ENCODE measurements around the gene SNX8.

Gene SNX8

DNA sequence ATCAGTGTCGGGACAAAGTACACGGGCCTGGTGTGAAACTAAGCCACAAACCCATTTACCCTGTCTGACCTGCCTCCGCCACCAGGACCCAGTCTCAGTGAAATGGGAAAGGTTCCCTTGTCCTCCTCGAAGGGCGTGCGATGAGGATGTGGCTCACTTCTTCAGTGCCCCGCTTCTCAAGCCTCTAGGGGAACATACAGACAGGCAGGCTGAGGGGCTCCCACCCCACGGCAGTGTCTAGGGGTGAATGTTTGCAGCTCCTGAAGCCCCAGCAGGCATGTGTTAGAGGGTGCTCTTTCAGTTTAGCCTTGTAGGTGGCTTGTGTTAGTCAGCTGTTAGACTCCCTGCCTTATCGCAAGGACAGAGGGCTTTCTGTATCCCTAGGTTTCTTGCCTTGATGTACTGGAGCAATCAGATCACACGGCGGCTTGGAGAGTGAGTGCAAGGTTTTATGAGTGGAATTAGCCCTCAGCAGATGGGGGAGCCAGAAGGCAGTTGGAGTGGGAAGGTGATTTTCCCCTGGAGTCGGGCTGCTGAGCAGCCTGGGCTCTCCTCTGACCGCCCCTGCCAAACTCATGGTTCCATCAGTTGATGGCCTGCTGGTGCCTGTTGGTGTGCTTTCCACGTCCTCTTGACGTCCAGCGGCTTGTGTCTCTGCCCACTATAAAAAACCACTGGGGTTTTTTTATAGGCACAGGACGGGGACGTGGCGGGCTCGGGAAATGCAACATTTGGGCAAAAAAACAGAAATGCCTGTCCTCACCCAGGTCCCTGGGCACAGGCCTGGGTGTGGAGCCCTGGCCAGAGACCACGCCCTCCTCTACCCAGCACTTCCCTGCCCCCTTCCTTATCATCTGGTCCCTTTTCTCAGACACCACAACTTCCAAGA, 71.5 kb downstream of the SNX8 start:
- no peak for DNase-seq

DNA sequence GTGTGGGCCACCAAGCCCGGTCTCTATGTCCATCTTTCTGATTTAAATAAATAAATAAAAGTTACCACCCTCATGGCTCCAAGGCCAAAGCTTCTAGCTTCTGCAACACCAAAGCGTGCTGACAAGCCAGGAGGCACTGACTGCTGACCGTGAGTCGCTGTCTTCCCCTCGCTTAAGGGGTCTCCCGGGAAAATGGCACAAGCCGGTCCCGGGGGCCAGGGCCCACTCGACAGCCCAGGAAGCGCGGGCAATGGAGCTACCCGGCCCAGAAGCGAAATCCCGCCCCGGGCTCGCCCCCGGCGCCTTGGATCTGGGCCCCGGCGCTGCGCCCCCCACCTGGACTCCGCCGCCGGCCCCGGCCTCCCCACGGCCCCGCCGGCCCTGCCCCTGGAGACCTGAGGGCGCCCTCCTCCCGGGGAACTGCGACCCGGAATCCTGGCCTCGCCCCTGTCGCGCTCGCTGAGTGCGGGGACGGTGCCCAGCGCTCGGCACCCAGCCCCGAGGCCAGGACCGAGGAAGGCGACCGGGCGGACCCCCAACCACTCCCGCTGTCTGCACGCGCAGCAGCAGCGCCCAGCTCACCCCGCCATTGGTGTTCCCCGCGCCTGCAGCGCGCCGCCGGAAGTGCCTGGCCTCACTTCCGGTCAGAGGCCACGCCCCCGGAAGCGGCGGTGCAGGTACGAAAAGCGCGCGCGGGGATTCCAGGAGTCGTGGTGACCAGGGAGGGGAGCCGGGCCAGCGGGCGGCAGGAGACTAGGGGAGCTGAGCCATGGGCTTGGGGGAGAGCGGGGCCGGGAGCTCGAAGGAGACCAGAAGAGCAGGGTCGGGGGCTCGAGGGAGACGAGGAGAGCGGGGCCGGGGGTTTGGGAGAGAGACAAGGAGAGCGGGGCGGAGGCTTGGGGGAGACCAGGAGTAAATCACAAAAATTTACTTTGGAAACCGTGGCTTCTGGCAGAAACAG, 72.4 kb downstream of the SNX8 start, which contains the start of the genes MRM2 and NUDT1:
Gene MRM2, minus strand, starts transcription at position 626 of the 961 bp plus-strand sequence. Its CDS starts 36 bp downstream, at position 590.
Gene NUDT1, plus strand, starts transcription at position 647 of the 961 bp plus-strand sequence. CDS start 2,349 bp downstream, outside the sequence.
- DNase-seq: no peak

DNA sequence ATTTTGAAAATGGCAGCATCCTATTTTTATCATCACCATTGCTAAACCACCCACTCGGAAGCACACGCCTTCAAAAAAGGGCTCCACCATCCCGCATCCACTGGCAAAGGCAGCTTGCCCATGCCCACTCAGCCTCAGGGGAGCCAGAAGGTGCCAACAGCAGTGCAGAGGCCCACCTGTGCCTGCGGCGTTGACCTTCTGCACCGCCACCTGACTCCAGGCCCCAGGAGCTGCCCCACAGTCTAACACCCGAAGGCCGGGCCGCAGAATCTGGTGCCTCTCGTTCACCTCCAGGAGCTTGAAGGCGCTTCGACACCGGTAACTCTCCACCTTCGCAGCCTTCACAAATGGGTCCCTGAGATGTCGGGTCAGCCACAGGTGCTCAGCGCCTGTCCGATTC, 75.0 kb downstream of the SNX8 start:
- DNase-seq: no peak

DNA sequence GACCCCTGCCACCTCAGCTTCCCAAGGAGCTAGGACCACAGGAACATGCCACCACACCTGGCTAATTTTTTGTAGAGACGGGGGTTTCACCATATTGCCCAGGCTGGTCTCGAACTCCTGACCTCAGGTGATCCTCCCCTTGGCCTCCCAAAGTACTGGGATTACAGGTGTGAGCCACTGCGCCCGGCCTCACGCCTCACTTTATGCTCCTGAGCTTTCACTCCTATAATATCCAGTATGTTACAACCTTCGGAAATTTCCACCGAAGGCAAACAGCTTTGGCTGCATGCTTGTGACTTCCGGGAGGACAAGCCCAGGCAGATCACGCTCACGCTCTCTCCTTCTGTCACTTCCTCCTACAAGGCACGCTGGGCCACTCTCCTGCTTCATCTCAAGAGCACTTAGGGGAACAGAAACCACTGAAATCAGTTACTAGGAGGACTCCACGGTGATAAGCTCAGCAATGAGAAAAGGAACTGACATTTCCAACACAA, 77.1 kb downstream of the SNX8 start:
- peak; percentile 95 for DNase-seq

DNA sequence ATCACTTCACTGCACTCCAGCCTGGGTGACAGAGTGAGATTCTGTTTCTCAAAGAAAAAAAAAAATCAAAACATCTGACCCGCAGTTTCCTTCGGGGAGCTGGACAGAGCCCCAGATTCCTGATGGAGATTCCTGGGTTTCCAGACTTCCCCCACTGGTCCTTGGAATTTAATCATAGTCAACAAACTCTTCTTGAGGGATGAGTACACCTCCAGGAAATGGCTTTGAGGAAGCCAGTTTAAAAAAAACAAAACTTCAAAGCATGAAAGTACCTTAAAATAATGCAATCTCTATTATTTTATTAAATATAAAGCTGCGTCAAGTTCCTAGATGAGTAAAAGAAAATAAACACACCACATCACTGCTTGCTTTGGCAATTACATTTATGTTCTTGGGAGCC, 80.3 kb downstream of the SNX8 start:
- no peak for DNase-seq

DNA sequence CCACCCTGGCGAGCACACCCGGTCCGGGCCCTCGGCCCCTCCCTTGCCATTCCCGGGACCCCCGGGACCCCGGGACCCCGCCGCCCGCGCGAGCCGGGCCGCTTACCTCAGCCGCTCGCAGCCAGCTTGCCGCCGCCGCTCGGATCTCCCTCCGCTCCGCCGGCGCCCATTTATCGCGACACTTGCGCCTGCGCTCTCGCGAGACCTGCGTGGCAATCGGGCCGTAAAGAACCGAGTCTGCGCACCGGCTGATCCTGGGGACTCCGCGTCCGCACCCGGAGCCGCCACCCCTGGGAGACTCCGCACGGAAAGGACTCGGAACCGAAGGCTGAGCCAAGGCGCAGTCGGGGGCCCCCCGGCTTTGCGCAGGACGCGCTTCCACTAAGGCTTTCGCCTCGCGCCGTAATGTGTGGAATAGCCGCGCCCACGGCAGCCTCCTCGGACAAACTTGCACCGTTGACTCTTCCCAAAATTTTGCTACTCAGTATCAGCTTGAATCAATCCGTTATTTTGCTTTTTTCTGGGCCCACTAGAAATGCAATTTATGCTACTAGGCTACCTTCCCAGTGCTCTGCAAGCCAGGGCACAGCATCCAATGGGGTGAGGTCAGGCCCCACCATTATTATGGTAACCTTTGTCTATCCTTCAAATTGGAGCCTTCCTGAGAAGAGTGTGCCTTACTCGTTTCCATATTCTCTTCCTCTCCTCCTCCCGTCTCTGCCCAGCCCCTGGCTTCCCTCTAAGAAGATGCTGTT, 81.3 kb downstream of the SNX8 start, which contains the start of gene MAD1L1:
Gene MAD1L1, minus strand, starts transcription at position 180 of the 755 bp plus-strand sequence. CDS start 2,812 bp downstream, outside the sequence.
- DNase-seq: no peak

DNA sequence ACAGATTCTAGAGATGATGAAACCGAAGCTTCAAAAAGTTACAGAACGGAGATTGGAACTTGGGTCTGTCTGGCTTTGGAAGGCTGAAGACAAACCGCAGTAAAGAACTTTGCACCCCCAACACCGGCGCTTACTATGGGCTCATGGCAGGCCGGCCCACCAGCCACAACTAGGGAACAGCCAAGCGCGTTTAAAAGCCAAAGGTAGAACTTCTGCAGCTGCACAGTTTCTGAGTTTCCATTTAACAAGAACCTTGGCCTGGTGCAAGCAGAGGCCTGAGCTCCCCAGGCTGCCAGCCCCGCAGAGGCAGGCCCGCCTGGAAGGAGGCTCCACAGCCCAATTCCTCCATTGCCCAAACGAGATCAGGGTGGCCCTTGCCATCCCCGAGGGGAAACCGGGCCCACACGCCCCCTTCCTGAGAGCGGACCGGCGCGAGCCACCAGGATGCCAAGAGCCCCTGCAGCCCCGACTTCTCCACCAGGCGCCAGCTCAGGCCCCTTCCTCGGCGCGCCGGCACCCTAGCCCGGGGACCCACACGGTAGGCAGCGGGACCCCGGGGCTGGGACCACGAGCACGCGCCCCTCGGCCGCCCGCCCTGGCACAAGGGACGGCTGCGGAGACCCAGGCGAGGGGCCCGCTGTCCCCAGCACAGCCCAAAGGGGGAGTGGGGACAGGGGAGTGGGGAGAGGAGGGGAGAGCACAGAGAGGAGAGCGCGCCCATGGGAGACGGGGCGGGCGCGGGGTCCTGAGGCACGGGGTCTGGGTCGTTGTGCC, 82.1 kb downstream of the SNX8 start:
- DNase-seq: no peak

DNA sequence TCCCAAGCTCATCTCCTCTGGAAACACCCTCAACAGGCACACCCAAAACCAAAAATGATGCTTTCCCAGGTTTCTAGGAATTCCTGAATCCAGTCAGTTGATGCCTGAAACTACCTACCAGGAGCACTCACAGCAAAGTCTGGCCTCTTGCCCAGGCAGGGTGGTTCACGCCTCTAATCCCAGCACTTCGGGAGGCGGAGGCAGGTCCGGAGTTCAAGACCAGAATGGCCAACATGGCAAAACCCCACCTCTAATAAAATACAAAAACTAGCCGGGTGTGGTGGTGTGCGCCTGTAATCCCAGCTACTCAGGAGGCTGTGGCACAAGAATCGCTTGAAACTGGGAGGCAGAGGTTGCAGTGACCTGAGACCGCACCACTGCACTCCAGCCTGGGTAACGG, 83.4 kb downstream of the SNX8 start:
- no peak for DNase-seq

DNA sequence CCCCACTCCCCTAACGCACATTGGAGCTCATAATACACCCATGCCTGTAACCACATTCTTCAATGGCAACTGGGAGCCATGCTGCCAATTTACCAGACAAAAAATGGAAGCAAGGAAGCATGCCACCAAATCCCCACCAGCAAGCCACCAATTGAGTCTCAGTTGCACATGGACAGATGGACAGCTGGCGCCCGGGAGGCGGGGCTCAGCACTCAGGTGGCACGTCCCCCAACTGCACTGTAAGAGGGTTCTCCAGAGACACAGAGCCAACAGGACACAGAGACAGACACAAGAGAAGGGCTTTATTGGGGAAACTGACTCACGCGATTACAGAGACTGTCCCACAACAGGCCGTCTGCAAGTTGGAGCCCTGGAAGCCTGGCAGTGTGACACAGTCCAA, 84.0 kb downstream of the SNX8 start:
- DNase-seq: no peak

DNA sequence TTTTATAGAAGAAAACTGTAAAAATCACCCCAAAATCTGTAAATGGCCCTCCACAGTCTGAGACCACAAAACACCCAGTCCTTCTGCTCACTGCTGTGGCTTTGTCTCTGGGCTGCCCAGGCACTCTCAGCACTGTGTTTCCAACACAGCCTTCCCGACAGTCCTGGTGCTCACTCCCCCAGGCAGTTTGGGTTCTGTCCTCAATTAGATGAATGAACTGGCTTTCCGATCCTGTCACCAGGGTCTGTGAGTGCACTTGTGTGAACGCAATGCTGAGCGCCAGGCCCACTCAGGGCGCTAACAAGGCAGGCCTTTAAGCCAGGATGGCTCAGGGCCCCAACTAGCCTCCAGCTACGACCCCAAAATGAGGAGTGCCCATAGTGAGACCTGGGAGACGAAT, 84.8 kb downstream of the SNX8 start:
- no peak for DNase-seq

DNA sequence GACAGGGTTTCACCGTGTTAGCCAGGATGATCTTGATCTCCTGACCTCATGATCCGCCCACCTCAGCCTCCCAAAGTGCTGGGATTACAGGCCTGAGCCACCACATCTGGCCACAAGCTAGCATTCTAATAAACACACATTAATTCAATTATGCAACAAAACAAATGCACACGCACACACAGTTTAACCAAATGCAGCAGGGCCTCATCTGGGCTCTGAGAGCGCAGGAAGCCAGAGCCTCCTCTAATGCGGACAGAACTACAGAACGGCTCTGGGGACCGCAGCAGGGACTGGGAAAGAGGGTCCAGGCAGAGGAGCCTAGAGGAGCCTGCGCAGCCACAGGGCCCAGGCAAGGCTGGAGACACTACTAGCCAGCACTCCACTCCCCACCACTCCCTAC, 85.3 kb downstream of the SNX8 start:
- no peak for DNase-seq

DNA sequence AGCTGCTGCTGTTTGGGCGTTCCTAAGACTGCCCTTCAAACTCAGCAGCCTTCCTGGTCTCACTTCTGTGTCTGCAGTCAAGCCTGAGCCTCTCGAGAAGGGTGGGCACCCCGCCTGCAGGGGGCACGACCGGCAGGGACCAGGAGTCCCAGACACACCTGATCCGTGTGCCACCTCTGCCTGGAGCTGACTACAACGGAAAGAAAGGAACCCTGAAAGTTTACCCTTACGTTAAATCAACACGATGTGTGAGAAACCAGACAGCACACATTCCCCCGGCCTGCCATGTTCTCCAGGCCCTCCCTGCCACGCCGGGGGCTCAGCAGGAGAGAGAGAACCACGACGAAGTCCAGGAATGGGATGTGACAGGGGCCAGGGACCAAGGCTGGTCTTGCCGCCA, 86.5 kb downstream of the SNX8 start:
- DNase-seq: no peak

DNA sequence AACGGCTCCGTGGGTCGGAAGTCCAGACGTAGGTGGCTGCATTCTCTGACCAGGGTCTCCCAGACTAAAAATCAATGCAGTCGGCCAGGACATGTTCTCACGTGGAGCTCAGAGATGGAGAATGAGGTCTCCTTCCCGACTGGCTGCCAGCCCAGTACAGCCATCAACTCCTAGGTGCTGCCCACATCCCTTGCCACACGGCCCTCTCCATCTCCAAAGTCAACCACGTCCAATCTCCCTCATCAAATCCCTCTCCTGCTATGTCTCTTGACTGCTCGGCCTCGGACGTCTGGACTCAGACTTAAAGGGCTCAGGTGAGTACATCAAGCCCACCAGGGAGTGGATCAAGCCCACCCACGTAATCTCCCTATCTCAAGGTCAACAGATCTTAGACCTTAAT, 88.4 kb downstream of the SNX8 start:
- DNase-seq: no peak

DNA sequence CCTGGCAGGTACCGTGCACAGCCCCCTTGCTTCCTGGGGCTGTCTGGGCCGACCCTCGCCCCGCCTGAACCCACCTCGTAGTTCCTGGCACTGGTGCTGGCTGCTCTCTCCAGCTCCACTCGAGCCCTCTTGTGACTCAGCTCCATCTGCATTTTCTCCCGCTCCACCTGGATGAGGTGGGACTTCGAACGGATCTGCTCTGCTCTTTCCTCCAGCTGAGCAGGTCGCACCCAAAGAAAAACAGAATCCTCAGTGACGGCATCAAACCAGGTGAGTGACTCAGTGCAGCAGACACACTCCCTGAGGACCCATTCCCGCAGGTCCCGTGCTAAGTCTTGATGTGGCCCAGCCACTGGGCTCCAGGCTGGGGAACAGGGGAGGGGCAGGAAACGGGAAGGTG, 88.9 kb downstream of the SNX8 start:
- no peak for DNase-seq

DNA sequence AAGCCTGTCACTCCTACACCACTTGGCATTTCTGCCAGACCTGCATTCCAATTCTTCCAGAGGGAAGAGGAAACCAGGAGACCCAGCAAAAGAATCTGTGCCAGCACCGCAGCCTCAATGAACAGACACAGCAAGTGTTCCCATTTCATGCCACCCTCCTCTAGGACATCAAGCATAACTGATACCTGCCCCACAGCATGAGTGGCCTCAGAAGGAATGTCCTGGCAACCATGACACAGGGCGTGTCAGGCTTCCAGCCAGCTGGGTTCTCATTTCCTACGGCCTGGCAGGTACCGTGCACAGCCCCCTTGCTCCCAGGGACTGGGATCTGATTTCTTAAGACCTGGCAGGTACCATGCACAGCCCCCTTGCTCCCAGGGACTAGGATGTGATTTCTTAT, 89.3 kb downstream of the SNX8 start:
- DNase-seq: no peak

DNA sequence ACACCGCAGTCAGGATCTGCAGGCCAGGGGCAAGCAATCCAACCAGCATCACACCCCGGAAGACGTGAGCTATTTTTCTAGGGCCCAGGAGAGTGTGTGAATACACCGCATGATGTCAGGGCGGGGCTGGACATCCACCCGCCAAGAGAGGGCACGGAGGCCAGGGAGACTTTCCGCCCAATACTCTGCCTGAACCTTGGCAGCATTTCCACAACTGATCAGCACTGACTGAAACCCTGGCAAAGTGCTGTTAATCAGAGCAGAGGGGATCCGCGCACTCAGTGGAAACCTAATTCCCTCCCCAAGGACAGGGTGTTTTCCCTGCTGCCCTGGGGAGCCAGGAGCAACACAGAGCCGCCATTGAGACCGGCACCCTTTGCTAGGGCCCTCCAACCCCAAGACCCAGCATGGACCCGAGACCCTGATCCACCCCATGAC, 89.7 kb downstream of the SNX8 start:
- DNase-seq: no peak

DNA sequence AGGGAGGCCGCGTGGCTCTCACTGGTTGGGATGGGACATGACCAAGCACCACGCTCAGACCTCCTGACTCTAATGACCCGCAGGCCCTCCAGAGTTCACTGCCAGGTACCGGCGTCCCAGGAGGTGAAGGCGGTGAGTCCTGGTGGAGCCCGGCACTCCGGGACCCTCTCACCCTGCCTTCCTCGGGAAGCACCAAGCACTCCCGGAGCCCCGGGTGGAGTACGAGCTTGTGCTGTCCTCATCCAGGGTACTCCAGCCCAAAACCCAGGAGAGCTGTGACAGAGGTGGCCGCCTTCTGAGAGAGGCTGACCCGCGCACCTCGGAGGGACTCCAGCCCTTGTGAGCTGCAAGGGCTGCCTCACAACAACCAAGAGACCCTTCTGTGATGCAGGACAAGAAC, 90.9 kb downstream of the SNX8 start:
- DNase-seq: no peak

DNA sequence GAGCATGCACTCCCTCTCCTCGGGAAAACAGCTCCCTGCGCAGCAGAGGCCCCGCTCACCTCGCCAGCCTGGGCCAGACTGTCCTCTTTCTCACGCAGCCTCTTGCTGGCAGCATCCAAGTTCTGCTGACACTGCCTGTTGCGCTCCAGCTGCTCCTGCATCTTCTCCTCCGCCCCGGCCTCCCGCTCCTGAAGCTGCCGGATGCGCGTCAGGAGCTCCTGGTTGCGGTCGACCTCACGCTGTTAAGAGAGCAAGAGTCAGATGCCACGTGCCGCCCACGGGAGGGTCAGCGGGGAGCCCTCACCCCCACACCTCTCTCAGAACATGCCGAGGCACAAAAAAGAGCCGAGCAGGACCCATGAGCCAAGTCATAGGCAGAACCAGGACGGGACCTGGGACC, 91.7 kb downstream of the SNX8 start:
- DNase-seq: no peak

DNA sequence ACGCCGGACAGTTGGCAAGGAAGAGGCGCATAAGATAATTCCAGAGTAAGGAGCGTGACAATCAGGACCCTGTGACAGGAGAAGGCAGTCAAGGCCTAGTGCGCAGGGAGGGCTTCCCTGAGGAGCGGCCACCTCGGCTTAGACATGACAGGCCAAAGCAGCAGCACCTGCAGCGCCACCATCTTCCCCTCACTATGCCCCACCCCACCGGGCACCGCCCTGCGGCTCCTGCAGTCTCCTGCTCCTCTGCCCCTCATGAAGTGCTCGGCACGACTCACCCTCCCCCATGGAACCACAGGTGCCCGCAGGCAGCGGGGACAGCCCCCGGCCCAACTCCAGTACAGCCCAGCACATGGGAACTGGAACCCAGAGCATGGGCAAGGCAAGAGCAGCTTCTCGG, 93.3 kb downstream of the SNX8 start:
- no peak for DNase-seq

DNA sequence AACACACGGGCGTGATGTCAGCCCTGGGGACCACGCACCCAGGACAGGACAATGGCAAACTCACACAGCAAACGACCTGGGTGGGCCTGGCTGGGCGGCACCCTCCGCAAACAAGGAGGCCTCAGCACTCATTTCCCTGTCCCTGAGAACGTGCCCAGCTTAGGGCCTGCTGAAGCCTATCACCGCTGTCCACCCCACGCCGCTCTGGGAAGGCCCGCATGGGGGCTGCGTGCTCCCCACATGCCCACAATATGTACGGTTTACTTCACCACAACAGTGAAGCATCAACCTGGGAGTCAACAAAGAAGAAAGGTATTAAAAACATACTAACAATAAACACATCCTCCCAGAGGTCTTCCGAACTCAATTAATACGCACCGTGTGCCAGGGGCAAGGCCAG, 93.7 kb downstream of the SNX8 start:
- no peak for DNase-seq

DNA sequence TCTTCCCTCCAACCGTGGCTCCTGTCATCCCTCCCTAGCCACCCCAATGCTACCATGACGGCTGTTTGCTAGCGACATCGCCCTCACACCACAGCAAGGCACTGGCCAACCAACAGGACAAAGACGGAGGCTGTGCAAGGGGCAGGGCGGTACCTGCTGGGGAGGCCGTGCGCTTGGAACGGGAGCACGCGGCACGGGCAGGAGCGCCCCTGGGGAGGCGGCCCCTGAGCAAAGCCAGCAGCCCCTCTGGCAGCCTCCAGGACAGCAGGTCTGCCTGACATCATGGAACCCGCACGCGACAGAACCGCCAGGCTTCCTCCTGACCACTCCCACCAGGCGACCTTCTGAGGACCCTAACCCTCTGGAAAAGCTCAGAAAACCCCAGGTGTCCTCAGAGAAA, 94.2 kb downstream of the SNX8 start:
- no peak for DNase-seq

DNA sequence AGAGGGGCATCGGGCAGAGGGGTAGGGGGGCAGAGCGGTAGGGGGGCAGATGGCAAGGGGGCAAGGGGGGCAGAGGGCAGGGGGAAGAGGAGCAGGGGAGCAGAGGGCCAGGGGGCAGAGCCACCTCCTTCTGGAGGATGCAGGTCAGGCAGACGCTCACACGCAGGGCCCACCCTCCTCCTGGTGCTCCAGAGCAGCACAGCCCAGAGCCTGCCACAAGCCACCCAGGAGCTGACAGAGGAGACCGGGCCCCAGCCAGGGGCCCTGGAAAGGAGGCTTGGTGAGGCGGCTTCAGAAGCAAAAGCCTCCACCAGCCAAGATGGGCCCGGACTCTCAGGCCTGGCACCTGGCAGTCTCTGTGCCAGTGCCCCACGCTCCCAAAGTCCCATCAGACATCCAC, 94.6 kb downstream of the SNX8 start:
- DNase-seq: no peak

All from SIG-M5 (cell line).